ENCODE data around the gene ANTXR1.

GRCh38 chr2:69241093-69241492 is 228.1 kb downstream of the ANTXR1 start:
- TF ChIP-seq TOX (CRISPR knock-in tag; IDR thresholded peaks at IDR 0.05; ENCODE audit: borderline replicate concordance) (no peak), ZFP3 (CRISPR knock-in tag; IDR thresholded peaks at IDR 0.05) (no peak), SNAI2 (CRISPR knock-in tag; IDR thresholded peaks at IDR 0.05) (no peak), ZNF565 (CRISPR knock-in tag; conservative IDR thresholded peaks at IDR 0.05; ENCODE audit: low read depth) (no peak), ZFP30 (CRISPR knock-in tag; IDR thresholded peaks at IDR 0.05) (no peak), ARNTL (CRISPR knock-in tag; IDR thresholded peaks at IDR 0.05; ENCODE audit: borderline replicate concordance, low read depth) (no peak), CREB5 (CRISPR knock-in tag; IDR thresholded peaks at IDR 0.05; ENCODE audit: low read depth) (no peak), CSRNP3 (CRISPR knock-in tag; IDR thresholded peaks at IDR 0.05) (no peak), ISL1 (CRISPR knock-in tag; IDR thresholded peaks at IDR 0.05) (no peak), POU6F1 (CRISPR knock-in tag; IDR thresholded peaks at IDR 0.05; ENCODE audit: borderline replicate concordance, low read depth) (no peak)
